NCI-H2227 (cell line): ENCODE data around the gene BATF.

Source experiments
- DNase-seq: peaks from one replicate; lab custom pipeline; 2025; ENCODE audit not compliant: unreplicated experiment; lab: John Stamatoyannopoulos, UW

Gene BATF

DNA sequence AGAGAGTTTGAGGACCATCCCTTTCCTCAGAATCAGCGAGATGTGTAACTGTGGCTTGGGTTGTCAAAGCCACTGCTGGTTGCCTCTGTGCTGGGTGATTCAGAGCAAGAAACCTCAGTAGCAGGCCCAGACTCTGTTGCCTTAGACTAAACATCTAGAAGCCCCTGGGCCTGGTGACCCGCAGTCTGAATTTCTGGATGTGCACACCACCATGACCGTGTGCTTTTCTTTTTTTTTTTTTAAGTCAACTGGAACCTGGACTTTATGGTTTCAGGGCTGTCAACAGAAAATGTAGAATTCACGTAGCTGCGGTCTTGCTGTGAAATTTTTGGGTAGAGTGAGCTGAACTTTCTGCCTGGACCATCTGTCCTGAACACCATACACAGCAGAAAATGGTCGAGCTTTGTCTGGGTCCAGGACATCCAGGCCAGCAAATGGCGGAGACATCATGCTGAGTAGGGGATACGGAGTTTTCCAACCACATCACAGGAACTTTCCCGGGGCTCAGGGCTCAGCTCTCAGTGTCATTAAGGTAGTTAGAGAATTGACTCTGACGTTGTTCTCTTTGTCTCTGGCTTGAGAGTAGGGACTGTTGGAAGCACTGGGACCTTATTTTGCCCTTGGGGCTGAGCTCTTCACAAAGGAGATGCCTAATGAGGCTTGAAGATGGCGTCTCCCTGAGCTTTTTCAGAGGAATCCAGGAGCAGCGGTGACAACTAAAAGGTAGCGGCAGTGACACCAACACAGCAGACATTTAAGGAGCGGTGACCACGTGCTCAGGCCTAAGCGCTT is 23.0 kb upstream of the BATF start:
- no peak for DNase-seq

DNA sequence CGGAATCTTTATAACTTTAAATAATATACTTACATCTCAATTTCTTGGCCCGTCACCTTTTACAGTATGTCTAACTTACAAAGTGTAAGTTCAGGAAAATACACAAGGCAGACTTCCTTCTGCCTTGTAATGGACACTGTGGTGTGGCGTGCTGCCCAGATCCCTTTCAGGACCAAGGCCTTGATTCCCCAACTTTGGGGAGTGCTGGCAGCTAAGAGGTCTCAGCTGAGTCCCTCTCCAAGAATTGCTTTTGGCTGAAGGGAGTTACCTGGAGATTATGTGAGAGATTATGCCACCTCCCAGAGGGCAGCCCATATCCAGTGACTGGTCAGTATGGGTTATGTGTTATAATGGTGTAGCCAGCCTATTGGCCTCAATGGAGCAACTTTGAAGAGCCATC is 21.2 kb upstream of the BATF start:
- DNase-seq, result no peak

DNA sequence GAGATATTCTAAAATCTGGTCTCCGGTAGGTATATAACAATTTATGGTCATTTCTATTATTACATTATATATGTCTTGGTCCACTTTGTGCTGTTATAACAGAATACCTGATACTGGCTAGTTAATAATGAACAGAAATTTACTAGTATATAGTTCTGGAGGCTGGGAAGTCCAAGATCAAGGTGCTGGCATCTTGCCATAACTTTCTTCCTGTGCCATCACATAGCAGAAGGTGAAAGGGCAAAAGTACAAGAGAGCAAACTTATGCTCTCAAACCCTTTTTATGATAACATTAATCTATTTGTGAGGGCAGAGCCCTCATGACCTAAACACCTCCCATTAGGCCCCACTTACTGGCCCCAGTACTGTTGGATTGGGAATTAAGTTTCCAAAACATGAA is 17.9 kb upstream of the BATF start:
- no peak for DNase-seq

DNA sequence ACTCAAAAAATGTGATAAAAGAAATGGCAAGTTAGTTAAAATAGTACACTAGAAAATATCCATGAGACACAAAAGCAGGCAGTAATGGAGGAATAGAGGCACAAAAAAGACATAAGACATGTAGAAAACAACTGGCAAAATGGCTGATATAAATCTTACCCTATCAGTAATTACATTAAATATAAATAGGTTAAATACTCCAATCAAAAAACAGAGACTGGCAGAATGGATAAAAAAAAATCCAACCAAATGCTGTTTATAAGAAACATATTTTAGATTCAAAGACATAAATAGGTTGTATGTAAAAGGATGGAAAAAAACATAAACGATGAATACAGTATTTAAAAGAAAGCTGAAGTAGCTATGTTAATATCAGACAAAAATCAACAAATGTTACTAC is 15.3 kb upstream of the BATF start:
- DNase-seq, result no peak

DNA sequence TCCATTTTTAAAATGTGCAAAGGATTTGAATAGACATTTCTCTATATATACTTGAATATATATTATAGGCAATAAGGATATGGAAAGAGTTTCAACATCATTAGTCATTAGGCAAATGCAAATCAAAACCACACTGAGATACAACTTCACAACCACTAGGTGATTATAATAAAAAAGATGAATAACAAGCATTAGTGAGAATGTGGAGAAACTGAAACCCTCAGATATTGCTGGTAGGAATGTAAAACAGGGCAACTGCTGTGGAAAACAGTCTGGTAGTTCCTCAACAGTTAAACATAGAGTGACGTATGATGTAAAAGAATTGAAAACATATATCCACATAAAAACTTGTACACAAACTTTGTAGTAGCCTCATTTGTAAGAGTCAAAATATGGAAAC is 11.7 kb upstream of the BATF start:
- no peak for DNase-seq

DNA sequence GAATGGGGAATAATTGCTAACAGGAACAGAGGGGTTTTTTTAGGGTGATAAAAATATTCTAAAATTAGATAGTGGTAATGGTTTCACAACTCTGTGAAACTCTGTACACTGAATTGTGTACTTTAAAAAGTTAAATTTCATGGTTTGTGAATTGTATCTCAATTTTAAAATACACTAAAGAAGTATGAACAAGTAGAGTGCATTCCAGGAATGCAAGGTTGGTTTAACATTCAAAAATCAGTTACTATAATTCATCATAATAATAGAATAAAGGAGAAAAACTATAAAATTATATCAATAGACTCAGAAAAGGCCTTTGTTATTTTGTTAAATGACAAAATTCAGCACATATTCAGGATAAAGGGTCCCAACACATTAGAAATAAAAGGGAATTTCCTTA is 11.1 kb upstream of the BATF start:
- DNase-seq, result no peak

DNA sequence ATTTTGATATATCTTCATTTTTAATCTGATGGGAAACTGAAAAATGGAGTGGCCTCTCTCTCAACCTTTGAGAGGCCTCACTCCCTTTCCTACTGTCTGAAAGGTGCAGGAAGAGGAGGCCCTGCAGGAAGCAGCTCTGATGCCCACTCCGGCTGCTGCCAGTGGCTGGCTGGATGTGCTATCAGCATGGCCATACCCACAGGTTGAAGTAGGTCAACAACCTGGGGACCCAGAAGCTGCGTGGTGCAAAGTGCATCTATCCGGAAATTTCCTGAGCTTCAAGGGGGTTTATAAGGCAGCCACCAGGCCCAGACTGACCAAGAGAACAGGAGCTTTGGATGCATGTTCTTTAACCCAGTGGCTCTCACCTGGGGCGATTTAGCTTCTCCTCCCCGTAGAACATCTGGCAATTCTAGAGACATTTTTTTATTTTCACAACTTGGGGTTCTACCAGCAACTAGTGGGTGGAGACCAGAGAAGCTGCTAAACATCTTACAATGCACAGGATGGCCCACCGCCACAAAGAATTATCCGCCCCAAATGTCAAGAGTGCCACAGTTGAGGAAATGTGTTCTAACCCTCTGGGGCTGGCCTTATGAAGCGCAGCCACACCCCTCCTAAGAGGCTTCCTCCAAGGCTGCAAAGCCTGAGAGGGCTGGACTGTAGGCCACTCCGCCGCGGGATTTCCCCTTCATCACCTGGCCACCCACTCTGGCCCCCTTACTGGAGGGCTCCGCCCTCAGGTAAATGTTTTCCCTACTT is 8.2 kb upstream of the BATF start:
- DNase-seq, result no peak

DNA sequence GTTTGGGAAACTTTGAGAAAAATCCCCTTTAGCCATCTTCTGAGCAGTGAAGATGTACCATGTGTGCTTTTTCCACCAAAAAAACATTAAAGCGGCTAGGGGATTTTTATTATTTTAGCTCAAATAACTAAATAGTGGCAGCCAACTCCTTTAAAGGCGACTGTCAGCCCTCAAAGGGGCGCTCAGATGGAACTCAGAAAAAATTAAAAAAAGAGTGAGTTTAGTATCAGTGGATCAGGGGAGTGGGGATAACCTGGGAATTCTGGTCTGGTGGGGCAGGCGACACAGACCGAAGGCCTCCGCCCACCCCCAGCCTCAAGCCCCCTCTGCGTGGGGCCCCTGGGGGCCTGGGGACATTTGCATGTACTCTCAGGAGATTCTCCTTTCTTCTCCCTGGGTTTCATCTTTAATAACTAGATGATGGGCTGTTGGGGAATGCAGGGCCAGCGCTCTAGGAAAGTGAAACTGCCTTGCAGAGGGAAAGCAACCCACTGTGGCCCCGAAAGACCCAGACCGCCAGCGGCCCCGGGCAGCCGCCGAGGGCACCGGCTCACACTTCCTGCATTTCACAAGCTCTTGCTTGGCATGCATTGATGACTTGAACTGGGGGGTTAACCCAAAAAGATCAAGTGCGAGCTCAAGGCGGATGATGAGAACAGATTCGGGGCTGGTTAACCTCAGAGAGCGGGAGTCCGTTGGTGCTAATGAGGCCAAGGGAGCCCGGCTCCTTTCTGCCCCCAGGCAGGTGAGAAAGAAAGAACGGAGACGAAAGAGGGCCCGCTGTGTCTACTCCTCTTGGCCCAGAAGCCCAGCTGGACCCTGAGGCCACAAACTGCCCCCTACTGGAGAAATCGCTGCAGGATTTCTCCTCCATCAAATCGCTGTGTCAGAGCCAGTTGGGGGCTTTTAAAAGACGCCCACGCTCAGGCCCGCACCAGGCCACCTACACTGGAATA is 7.3 kb upstream of the BATF start:
- DNase-seq, result peak; percentile 62

DNA sequence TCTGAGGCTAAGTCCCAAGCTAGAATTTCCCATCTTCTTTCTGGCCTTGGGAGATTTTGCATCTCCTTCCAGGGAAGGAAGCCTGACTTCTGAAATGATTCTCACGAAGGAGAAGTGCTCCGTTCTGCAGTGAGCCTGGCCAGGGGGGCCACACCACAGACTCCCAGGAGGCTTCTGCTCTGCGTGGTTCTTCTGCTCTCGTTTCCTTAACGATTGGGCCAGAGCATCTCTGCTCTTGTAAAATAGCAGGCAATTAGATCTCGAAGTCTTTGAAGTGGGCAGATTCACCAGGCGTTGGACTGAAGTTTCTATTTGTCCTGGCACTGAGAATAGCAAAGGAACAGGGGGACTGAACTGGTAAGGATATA is 6.7 kb upstream of the BATF start:
- DNase-seq, result peak; percentile 29

DNA sequence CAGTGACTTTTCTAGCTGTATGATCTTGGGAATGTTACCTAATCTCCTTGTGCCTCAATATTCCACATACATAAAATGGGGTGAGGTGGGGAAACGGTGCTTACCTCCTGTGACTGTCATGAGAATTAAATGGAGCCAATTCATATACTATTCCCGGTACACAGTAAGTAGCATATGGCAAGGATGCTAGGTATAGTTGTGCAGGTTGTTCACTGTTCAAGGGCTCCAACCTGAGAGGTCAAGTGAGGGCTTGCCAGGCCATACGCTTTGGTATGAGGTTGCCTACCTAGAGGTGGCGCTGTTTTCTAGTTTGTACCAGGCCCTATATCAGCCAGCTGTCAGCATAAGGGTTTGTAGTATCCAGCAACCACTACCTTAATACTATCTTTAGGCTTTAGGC is 3.6 kb upstream of the BATF start:
- DNase-seq, result no peak

DNA sequence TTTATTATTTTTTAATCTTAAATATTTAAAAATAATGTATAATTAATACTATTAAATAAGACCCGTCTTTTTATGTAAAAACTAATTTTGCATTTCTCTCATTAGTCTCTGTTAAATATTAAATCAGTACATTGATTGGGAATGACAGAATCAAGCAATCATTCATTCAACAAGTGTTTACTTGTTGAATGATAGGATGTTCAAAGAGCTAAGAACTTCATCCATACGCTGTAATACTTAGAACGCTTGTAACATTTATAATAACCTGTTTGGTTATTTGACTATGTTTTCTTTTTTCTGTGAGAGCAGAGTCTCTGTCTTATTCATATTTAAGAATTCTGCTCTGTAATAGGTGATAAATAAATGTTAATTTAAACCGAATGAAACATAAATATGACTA is 2.9 kb upstream of the BATF start:
- no peak for DNase-seq

DNA sequence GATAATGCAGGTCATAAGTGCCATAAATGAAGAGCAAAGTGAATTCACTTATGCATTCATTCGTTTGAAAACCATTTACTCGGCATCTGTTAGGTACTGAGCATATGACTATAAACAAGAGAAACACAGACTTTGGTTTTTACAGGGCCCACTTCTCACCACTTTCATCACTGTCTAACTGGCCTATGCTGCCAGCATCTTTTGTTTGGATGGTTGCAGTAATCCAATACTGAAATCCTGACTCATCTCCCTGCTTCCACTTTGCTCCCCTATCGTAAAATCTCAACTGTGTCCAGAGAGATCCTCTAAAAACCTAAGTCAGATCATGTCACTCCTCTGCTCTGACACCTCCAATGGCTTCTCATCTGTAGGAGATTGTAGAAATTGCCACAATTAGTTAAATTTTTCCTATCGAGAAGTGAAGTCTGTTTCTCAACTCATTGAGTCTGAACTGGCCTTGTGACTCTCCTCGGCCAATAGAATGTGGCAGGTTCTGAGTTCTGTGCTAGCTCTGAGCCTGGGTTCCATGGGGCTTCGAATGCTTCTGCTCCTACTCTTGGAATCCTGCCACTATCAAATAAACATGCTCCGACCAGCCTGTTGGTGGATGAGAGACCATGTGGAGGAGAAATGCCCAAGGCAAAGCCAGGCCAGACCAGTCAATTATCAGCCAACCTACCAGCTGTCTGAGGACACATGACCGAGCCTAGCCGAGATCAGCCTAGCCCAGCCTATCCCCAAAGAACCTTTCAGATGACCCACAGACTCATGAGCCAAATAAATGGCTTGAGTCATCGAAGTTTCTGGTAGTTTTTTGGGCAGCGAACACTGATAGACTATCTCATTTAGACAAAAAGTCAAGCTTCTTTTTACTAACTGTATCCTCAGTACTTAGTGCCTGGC is 2.2 kb upstream of the BATF start:
- no peak for DNase-seq

DNA sequence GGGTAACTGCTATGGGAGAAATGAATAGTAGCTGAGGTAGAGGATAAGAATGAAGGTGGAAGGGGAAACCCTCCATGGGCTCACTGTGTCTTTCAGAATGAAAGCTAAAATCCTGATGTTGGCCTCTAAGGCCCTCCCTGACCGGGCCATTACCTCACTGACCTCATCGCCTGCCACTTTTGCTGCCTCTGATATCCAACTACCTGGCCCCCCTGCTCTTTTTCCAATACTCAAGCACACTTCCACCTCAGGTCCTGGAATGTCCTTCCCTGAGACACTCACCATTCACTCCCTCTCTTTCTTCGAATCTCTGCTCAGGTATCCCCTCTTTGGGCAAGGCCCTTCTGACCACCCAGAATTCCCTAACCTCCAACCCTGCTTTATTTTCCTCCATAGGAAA is 1.4 kb upstream of the BATF start:
- DNase-seq, result no peak

DNA sequence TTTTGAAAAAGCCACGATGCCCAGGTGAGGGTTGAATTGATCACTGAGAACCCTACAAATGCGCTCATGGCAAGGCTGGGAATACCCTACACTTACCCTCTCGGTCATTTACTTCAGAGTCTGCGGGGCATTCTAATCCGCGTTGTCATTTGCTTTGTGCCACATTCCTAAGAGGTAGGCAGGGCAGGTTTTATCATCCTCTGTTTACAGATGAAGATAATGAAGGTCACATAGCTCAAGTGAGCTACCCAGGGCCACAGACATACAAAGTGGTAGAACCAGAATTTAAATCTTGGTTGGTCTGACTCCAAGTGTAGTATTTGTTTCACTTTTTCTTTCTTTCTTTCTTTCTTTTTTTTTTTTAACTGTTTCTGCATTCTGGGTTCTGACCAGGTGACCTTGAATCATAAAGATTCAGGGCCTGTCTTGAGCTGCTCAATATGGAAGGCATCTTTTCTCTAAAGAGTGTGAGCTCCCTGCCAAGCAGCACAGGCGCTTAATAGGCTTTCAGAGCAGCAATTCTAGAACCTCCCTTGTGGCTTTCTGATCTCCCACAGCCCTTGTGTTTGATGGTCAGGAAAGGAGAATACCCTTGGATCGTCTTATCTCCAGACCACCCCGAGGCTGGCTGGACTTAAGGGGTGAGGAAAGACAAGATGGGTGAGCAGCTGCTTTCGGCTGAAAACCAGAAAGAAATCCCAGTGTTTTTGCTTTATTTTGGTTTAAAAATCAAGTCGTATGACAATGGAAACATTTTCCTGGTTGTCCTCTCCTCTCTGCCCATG is 662 bp upstream of the BATF start:
- no peak for DNase-seq

DNA sequence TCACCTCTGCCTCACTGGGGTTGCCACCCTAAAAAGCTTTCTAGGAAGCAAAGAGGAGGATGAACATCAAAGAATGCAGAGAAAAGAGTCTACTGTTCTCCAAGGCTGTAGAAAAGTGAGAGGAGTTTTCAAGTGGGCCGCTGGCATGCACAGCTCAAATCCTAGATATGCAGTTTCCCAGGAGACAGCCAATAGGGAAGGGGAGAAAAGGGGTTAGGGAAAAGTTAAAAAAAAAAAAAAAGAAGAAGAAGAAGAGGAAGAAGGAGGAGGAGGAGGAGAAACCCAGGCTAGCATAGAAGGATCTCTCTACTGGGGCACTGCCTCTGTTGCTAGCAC is 682 bp downstream of the BATF start:
- DNase-seq, result no peak

DNA sequence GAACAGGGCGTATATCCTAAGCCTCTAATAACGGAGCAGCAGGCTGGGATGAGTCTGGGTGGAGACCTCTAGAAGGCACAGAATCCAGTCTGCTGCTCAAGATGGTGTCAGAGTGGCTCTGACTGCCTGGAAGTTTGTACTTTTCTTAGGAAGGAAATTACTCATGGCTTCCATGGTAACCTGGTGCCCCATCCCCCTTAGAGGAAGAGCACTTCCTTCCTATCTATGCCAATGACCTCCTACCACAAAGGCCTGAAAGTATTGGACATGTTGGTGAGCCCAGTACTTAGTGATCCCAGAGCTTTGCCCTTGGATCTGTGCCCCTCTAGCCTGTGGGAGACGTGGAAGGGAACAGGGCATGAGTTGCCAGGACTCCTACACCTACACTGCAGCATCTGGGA is 1.5 kb downstream of the BATF start:
- DNase-seq, result no peak

DNA sequence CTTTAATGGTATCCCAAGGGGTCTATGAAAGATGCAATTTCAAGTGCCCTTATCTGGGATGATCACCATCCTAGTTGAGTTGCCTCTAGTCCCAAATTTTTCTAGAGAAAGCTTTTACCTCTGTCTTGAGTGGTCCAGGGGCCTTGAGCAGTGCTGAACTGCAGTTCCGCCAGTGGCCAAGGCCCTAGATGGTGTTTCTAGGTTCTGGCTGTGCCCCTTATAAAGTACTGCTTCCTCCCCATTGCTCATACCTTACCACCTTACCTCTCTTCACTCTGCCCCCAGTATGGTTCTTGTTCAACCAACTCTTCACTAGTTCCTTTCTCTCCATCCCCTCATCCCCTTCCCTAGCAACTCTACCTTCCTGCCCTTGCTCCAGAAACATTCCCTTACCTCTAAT is 3.7 kb downstream of the BATF start:
- DNase-seq, result no peak

DNA sequence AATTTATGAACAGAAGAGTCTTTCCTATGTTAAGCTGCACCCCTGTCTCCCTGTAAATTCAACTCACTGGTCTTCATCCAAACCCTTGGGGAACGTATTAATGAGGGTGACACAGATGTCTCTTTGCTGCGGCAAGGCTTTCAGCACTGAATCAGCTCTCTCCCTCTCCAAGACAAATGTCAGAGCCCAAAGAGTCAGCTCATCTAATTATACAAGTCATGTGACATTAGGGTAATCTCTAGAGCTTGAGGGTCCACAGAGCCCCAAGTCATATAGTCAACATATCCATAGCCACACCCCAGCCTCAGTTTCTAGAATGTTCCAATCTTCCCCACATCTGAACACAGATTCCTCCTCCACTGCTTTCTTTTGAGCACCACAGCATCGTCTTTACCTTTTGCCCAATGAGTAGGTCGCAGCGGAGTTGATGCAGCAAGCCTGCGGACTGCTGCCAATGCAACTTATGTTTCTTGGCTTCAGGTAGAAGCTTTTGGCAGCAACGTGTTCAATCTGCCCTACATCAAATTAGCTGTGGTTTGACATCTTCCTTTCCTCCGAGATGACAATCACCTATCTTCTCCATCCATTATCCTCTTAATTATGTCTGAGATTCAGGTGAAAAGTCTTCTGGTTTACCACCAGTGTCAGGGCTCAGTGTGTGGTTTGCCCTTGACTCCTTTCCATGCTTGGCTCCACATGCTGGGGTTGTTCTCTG is 5.3 kb downstream of the BATF start:
- no peak for DNase-seq

DNA sequence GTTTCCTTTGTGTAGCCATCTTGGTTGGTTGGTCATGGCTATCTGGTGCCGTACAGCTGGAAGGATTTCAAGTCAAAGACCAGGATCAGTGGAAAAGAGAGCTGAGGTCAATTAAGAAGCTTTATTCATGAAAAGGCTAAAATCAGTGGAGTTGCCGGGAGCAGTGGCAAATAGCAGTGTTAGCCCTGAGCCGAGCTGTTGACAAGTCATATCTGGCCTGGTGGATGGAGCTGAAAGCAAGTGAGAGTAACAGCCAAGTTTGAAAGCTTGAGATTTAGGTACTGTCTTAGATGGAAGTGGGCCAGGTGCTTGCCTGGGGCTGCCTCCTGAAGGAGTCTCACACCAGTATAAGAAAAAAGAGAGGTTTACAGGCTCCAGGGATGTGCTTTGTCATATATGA is 9.0 kb downstream of the BATF start:
- DNase-seq, result no peak
